Adrenal gland (tissue), 12 donors: ENCODE data around the gene RBM23. TPM values are rescaled to one million over a fixed set of nuclear protein-coding genes. Genes with fewer than 3 reads are reported as not detected.
A peak's percentile ranks its signal among the peaks of the same experiment; 100 is the strongest.

Experiments used
- DNase-seq, 7 donors: peaks; one replicate each; pipeline ENCODE4 v3.0.0-alpha.2; 2019 to 2020
- H3K27ac ChIP-seq, 5 donors: fragments of 200-600 bp; sonication (generic) in 4 of 5; 1 replicate in 3 of 5; 2 replicates in 2 of 5; pipeline versions ENCODE4 v1.5.1 to v1.8.0; 2016 to 2020; ENCODE audit warnings: mild to moderate bottlenecking in 1 of 5
- H3K27me3 ChIP-seq: fragments of 200-600 bp; 2 replicates; pipeline ENCODE4 v1.8.0; 2021
- H3K36me3 ChIP-seq, 2 donors: fragments of 200-600 bp; replicated peaks in 1 of 2; 1 replicate in 1 of 2; 2 replicates in 1 of 2; pipeline versions ENCODE4 v1.5.1 to v1.8.0; 2018 to 2022
- H3K4me1 ChIP-seq, 2 donors: fragments of 200-600 bp; replicated peaks in 1 of 2; 1 replicate in 1 of 2; 2 replicates in 1 of 2; pipeline versions ENCODE4 v1.5.1 to v1.8.0; 2018 to 2021
- H3K4me3 ChIP-seq, 4 donors: fragments of 200-600 bp; sonication (generic) in 3 of 4; one replicate each; pipeline ENCODE4 v1.5.1; 2016 to 2018
- H3K9me3 ChIP-seq, 3 donors: fragments of 200-600 bp; sonication (generic) in 1 of 3; replicated peaks in 1 of 3; 1 replicate in 2 of 3; 2 replicates in 1 of 3; pipeline versions ENCODE4 v1.5.1 to v1.8.0; 2016 to 2021
- CTCF ChIP-seq, 6 experiments: fragments of 450-650 bp in 4 of 6; fragments of 200-600 bp in 2 of 6; sonication (generic) in 1 of 6; IDR thresholded peaks; 1 replicate in 5 of 6; 2 replicates in 1 of 6; pipeline versions ENCODE4 v1.5.1 to v1.8.0; 2016 to 2021; ENCODE audit warnings: antibody characterized with exemption in 6 of 6, mild to moderate bottlenecking in 2 of 6, moderate library complexity in 1 of 6
- POLR2A ChIP-seq, 2 donors: fragments of 450-650 bp; IDR thresholded peaks; one replicate each; pipeline ENCODE4 v1.6.1; 2017; ENCODE audit warnings: antibody characterized with exemption in 2 of 2, mild to moderate bottlenecking in 2 of 2, moderate library complexity in 1 of 2
- WGBS, 4 donors: extraction: QIAGEN DNeasy Blood & Tissue Kit in 2 of 4; methylation state at CpG; one replicate each; pipeline versions ENCODE4 v1.1.5 to v1.1.7; 2013 to 2017; 5-methylcytosine and 5-hydroxymethylcytosine counted together
- intact Hi-C, 2 donors: fragments of 100-400 bp; cut with DNase I; formaldehyde crosslinking; loops; one replicate each; pipeline versions ENCODE4 v1.14.1 to v1.15.0; 2022 to 2023
- polyA plus RNA-seq, 3 donors: library from polyadenylated mRNA; stranded (reverse); fragments of 200-250 nt in 2 of 3; fragments of 350-450 nt in 1 of 3; fragmentation: Illumina TruSeq in 1 of 3; extraction: RNeasy Lipid Tissue Mini Kit (QIAGEN cat#74804) in 1 of 3; gene quantifications; one replicate each; pipeline ENCODE4 v1.2.3, GENCODE V29; 2013 to 2014
- total RNA-seq, 9 donors: library from RNA; depleted of rRNA in 4 of 9; stranded (reverse); fragments of >200 nt in 4 of 9; fragments of 120-200 nt in 1 of 9; fragmentation: NEBNext Ultra II Directional in 1 of 9; extraction: Animal tissue kit (Norgen Biotek cat#: 25700) in 1 of 9; gene quantifications; one replicate each; pipeline versions ENCODE4 v1.1.0 to v1.2.4, GENCODE V29; 2013 to 2023
- donor health status: healthy with polysubstance abuse.
- donor health status: Bipolar disorder and iron deficiency.
- donor health status: DM: yes; HTN: yes; CAD: no.
- donor health status: DM: no; HTN: no; CAD: no.
- donor health status: DM: no; HTN: no; CAD: no.
- donor health status: DM: yes; HTN: yes; CAD: no.

Gene RBM23
- total and polyA plus RNA-seq, 12 donors = 39.5 to 1,877 (median 80.1) TPM

GRCh38 chr14:22882529-22883172 is 36.3 kb downstream of the RBM23 start:
- intact Hi-C loops = no loop called here
- 25 to 39% (median 29%) methylated on average over 6 of the region's 6 CpGs for WGBS, 4 donors
- DNase-seq = peak in 6 of 7 donors; percentile 38 to 82 (median 48)
- Histone ChIP-seq H3K27me3 (no peaks in the 10 kb centered on the region), H3K27ac (no peak overlapping the region), H3K4me3 (no peak overlapping the region), H3K4me1 (peaks cover 0 to 4% of the 10 kb centered on the region in 2 donors), H3K9me3 (no peaks in the 10 kb centered on the region), H3K36me3 (peaks cover 0 to 12% of the 10 kb centered on the region in 2 donors)
- no peak for TF ChIP-seq POLR2A (IDR thresholded peaks at IDR 0.05)
- no peak for TF ChIP-seq CTCF (IDR thresholded peaks at IDR 0.05)

GRCh38 chr14:22882064-22882463 is 36.9 kb downstream of the RBM23 start:
- H3K36me3 ChIP-seq = peaks cover 0 to 18% of the 10 kb centered on the region in 2 donors
- no peak overlapping the region for H3K4me3 ChIP-seq
- DNase-seq = no peak
- TF ChIP-seq POLR2A (IDR thresholded peaks at IDR 0.05) (no peak), CTCF (IDR thresholded peaks at IDR 0.05) (no peak)
- no peak overlapping the region for H3K27ac ChIP-seq
- H3K9me3 ChIP-seq = no peaks in the 10 kb centered on the region
- intact Hi-C loops = no loop called here
- 35 to 51% (median 43%) methylated on average over 7 of the region's 7 CpGs for WGBS, 4 donors
- H3K27me3 ChIP-seq = no peaks in the 10 kb centered on the region
- no peaks in the 10 kb centered on the region for H3K4me1 ChIP-seq

GRCh38 chr14:22878271-22879246 is 40.4 kb downstream of the RBM23 start:
- H3K27me3 ChIP-seq = no peaks in the 10 kb centered on the region
- intact Hi-C loops = no loop called here

More at GRCh38 chr14:22878271-22879246, 40.4 kb downstream of the RBM23 start:
- H3K4me1 ChIP-seq = peaks cover 0 to under 1% of the 10 kb centered on the region in 2 donors
- DNase-seq = peak in 1 of 7 donors; percentile 40
- WGBS, 4 donors = 83 to 88% (median 87%) methylated on average over 8 of the region's 8 CpGs
- H3K4me3 ChIP-seq = no peak overlapping the region
- H3K36me3 ChIP-seq = peaks cover 0 to 53% of the 10 kb centered on the region in 2 donors
- H3K27ac ChIP-seq = no peak overlapping the region
- H3K9me3 ChIP-seq = no peaks in the 10 kb centered on the region
- TF ChIP-seq POLR2A (IDR thresholded peaks at IDR 0.05) = no peak
- TF ChIP-seq CTCF (IDR thresholded peaks at IDR 0.05) = no peak
